ENCODE results near the gene ASTN1.

The ASTN1 gene

GRCh38 chr1:176831150-176831549, 333.4 kb downstream of the ASTN1 start:
- TF ChIP-seq TAF1 (IDR thresholded peaks at IDR 0.05; ENCODE audit: borderline replicate concordance, insufficient read depth, low read length) (no peak), REST (IDR thresholded peaks at IDR 0.05; ENCODE audit: insufficient read depth in 1 of 2, low read depth in 2 of 2, low read length in 2 of 2) (no peak), POLR2AphosphoS5 (IDR thresholded peaks at IDR 0.05; ENCODE audit: low read depth, low read length) (no peak), FOXP2 (optimal IDR thresholded peaks at IDR 0.05; ENCODE audit: borderline replicate concordance, extremely low read depth, extremely low read length, insufficient read depth) (no peak)

- no peak for TF ChIP-seq REST (IDR thresholded peaks at IDR 0.05; ENCODE audit: insufficient read depth in 1 of 2, low read depth in 2 of 2, low read length in 2 of 2)
- TF ChIP-seq TAF1 (IDR thresholded peaks at IDR 0.05; ENCODE audit: borderline replicate concordance, insufficient read depth, low read length): no peak
- TF ChIP-seq FOXP2 (optimal IDR thresholded peaks at IDR 0.05; ENCODE audit: borderline replicate concordance, extremely low read depth, extremely low read length, insufficient read depth): no peak
- TF ChIP-seq POLR2AphosphoS5 (IDR thresholded peaks at IDR 0.05; ENCODE audit: low read depth, low read length): no peak
- TF ChIP-seq SIN3A (IDR thresholded peaks at IDR 0.05; ENCODE audit: borderline replicate concordance, insufficient read depth, low read length): no peak
Measured at GRCh38 chr1:176829261-176829660, 335.3 kb downstream of the ASTN1 start.

GRCh38 chr1:176826265-176826664, 338.2 kb downstream of the ASTN1 start:
- no peak for TF ChIP-seq FOXP2 (optimal IDR thresholded peaks at IDR 0.05; ENCODE audit: borderline replicate concordance, extremely low read depth, extremely low read length, insufficient read depth)
- no peak for TF ChIP-seq POLR2AphosphoS5 (IDR thresholded peaks at IDR 0.05; ENCODE audit: low read depth, low read length)
- TF ChIP-seq REST (IDR thresholded peaks at IDR 0.05; ENCODE audit: insufficient read depth in 1 of 2, low read depth in 2 of 2, low read length in 2 of 2): no peak
- TF ChIP-seq TAF1 (IDR thresholded peaks at IDR 0.05; ENCODE audit: borderline replicate concordance, insufficient read depth, low read length): no peak
- no peak for TF ChIP-seq SIN3A (IDR thresholded peaks at IDR 0.05; ENCODE audit: borderline replicate concordance, insufficient read depth, low read length)

- TF ChIP-seq REST (IDR thresholded peaks at IDR 0.05; ENCODE audit: insufficient read depth in 1 of 2, low read depth in 2 of 2, low read length in 2 of 2) (no peak), FOXP2 (optimal IDR thresholded peaks at IDR 0.05; ENCODE audit: borderline replicate concordance, extremely low read depth, extremely low read length, insufficient read depth) (no peak), POLR2AphosphoS5 (IDR thresholded peaks at IDR 0.05; ENCODE audit: low read depth, low read length) (no peak), TAF1 (IDR thresholded peaks at IDR 0.05; ENCODE audit: borderline replicate concordance, insufficient read depth, low read length) (no peak), SIN3A (IDR thresholded peaks at IDR 0.05; ENCODE audit: borderline replicate concordance, insufficient read depth, low read length) (no peak)
Measured at GRCh38 chr1:176820391-176821031, 344.0 kb downstream of the ASTN1 start.
